GM12878 (cell line): ENCODE results near the gene SEMA3B. TPM values are rescaled to one million over a fixed set of nuclear protein-coding genes. Genes with fewer than 3 reads are reported as not detected.
A peak's percentile ranks its signal among the peaks of the same experiment; 100 is the strongest.

ENCODE experiments used
- BCL11A ChIP-seq: IDR thresholded peaks from 2 replicates; pipeline ENCODE4 v1.6.1; 2011; ENCODE audit warnings: low read depth, low read length
- CREB1 ChIP-seq: IDR thresholded peaks from 2 replicates; pipeline ENCODE4 v1.6.1; 2012; ENCODE audit warnings: low read depth, mild to moderate bottlenecking, inconsistent platforms
- GABPA ChIP-seq: IDR thresholded peaks from 2 replicates; pipeline ENCODE4 v1.6.1; 2014; ENCODE audit warnings: antibody characterized with exemption, low read depth, mild to moderate bottlenecking, inconsistent platforms
- HCFC1 ChIP-seq: fragments of 150-350 bp; IDR thresholded peaks from 2 replicates; pipeline ENCODE4 v1.6.1; 2014; ENCODE audit warnings: low read length
- NFYA ChIP-seq: IDR thresholded peaks from 2 replicates; pipeline ENCODE4 v1.6.1; 2011; ENCODE audit warnings: low read depth, mild to moderate bottlenecking, low read length, improper control_type of control experiment, borderline replicate concordance
- NR2C1 ChIP-seq: fragments of 450-650 bp; IDR thresholded peaks from 2 replicates; pipeline ENCODE4 v1.6.1; 2017; ENCODE audit warnings: antibody characterized with exemption, mild to moderate bottlenecking, moderate library complexity
- PAX5 ChIP-seq: IDR thresholded peaks from 2 replicates; pipeline ENCODE4 v1.6.1; 2011; ENCODE audit warnings: low read depth, low read length, borderline replicate concordance
- SIX5 ChIP-seq: IDR thresholded peaks from 2 replicates; pipeline ENCODE4 v1.6.1; 2011; ENCODE audit warnings: mild to moderate bottlenecking, low read depth, low read length, moderate library complexity; ENCODE audit not compliant: severe bottlenecking
- TARDBP ChIP-seq: IDR thresholded peaks from 2 replicates; pipeline ENCODE4 v1.6.1; 2016; ENCODE audit warnings: borderline replicate concordance
- ZNF384 ChIP-seq: IDR thresholded peaks from 2 replicates; pipeline ENCODE4 v1.6.1; 2012; ENCODE audit warnings: low read depth, mild to moderate bottlenecking, low read length, improper control_type of control experiment, borderline replicate concordance
- polyA plus RNA-seq, 11 experiments: library from polyadenylated mRNA; depleted of rRNA in 4 of 11; unstranded in 6 of 11; stranded (reverse) in 5 of 11; fragments of >200 nt; fragmentation: Nextera tagmentation in 4 of 11; fragmentation: Illumina TruSeq in 1 of 11; extraction: Ambion mirVana in 4 of 11; extraction: Trizol in 1 of 11; gene quantifications; 1 replicate in 1 of 11; 2 replicates in 10 of 11; pipeline versions ENCODE4 v1.2.1 to v1.2.3, GENCODE V29; 2011 to 2016; ENCODE audit warnings: inconsistent platforms in 2 of 11, missing spikeins in 2 of 11, low read depth in 1 of 11
- total RNA-seq, 4 experiments: library from RNA; depleted of rRNA in 3 of 4; stranded (reverse); fragments of >200 nt in 3 of 4; fragmentation: Illumina TruSeq in 1 of 4; extraction: Trizol in 1 of 4; gene quantifications; 2 replicates each; pipeline versions ENCODE4 v1.2.1 to v1.2.3, GENCODE V29; 2013 to 2021
- TF ChIP-seq, protein P1 (sequence below): fragments of 450-650 bp; formaldehyde crosslinking; IDR thresholded peaks from 2 replicates; pipeline ENCODE4 v1.4.0; 2020; ENCODE audit warnings: mild to moderate bottlenecking, moderate library complexity
- TF ChIP-seq, protein P2 (sequence below): fragments of 450-650 bp; IDR thresholded peaks from 2 replicates; pipeline ENCODE4 v1.6.1; 2017; ENCODE audit warnings: borderline replicate concordance

SEMA3B gene
- total and polyA plus RNA-seq, 10 of the 15 experiments (the other 5 are each of a cell fraction or from before 2014, with no cell fraction given): 0.06 to 0.59 (median 0.14) TPM; not detected in 2

DNA sequence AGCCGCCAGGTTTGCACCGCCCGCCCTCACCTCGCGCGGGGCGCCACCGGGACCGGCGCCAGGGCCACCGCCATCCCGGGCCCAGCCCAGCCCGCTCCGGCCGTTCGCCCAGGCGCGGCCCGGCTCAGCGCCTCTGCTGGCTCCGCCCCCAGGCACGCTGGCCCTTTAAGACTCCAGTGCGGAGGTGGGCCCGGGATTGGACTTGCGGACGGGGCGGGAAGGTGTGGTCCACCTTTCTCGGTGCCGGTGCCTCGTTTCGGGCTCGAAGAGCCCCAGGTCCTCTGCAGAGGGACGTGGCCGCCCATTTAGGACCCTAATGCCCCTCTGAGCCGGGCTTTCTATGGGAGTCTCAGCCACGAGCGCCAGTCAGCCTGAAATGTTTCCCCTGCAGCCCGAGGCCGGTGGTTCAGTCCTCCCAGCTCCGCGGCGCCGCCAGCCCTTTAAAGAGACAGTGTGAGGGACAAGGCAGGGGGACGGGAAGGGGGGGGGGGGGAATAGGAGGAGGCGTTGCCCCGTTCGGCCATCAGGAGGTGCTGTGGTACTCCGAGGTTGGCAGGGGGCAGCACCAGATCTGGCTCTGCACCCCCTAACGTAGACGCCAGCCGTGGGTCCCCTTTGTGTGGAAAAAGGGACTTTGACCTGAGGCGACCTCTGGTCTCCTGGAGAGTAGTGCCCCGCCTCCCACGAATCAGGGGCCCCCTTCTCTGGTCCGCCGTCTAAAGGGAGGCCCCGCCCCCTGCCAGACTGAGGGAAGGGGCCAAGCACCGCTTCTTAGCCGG is 52.6 kb downstream of the SEMA3B start (continued):
- TF ChIP-seq, protein P1, sequence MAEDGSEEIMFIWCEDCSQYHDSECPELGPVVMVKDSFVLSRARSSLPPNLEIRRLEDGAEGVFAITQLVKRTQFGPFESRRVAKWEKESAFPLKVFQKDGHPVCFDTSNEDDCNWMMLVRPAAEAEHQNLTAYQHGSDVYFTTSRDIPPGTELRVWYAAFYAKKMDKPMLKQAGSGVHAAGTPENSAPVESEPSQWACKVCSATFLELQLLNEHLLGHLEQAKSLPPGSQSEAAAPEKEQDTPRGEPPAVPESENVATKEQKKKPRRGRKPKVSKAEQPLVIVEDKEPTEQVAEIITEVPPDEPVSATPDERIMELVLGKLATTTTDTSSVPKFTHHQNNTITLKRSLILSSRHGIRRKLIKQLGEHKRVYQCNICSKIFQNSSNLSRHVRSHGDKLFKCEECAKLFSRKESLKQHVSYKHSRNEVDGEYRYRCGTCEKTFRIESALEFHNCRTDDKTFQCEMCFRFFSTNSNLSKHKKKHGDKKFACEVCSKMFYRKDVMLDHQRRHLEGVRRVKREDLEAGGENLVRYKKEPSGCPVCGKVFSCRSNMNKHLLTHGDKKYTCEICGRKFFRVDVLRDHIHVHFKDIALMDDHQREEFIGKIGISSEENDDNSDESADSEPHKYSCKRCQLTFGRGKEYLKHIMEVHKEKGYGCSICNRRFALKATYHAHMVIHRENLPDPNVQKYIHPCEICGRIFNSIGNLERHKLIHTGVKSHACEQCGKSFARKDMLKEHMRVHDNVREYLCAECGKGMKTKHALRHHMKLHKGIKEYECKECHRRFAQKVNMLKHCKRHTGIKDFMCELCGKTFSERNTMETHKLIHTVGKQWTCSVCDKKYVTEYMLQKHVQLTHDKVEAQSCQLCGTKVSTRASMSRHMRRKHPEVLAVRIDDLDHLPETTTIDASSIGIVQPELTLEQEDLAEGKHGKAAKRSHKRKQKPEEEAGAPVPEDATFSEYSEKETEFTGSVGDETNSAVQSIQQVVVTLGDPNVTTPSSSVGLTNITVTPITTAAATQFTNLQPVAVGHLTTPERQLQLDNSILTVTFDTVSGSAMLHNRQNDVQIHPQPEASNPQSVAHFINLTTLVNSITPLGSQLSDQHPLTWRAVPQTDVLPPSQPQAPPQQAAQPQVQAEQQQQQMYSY: no peak
- TF ChIP-seq PAX5 (no peak), SIX5 (no peak), HCFC1 (peak; percentile 36; the same call in 1 of the 2 replicates), CREB1 (no peak), NFYA (no peak), GABPA (no peak), ZNF384 (no peak), BCL11A (no peak), TARDBP (no peak), NR2C1 (peak; percentile 32; the same call in 1 of the 2 replicates)
- TF ChIP-seq, protein P2, sequence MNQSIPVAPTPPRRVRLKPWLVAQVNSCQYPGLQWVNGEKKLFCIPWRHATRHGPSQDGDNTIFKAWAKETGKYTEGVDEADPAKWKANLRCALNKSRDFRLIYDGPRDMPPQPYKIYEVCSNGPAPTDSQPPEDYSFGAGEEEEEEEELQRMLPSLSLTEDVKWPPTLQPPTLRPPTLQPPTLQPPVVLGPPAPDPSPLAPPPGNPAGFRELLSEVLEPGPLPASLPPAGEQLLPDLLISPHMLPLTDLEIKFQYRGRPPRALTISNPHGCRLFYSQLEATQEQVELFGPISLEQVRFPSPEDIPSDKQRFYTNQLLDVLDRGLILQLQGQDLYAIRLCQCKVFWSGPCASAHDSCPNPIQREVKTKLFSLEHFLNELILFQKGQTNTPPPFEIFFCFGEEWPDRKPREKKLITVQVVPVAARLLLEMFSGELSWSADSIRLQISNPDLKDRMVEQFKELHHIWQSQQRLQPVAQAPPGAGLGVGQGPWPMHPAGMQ: no peak
